ENCODE results near the gene SLC6A7.

Gene SLC6A7

GRCh38 chr5:150172145-150172544 lies 17.7 kb upstream of the SLC6A7 start:
- no peak for TF ChIP-seq CTCF (IDR thresholded peaks at IDR 0.05; ENCODE audit: control extremely low read depth, extremely low read depth, low read depth, missing control alignments)
- no peak for DNase-seq (ENCODE audit: extremely low spot score)
- CTCF ChIA-PET: interaction anchor here (1.2 to 1.8 kb wide), 6 partner anchors 9 to 178 kb away, joined by 3 to 7 read pairs (median 4); no protein-coding TSS in a partner anchor
- POLR2A ChIA-PET: no interaction called here

GRCh38 chr5:150172556-150172955 lies 17.3 kb upstream of the SLC6A7 start:
- DNase-seq (ENCODE audit: extremely low spot score): no peak
- CTCF ChIA-PET: interaction anchor here (1.2 to 1.4 kb wide), 4 partner anchors 18 to 176 kb away, joined by 3 to 4 read pairs (median 4); no protein-coding TSS in a partner anchor
- POLR2A ChIA-PET: no interaction called here
- TF ChIP-seq CTCF (IDR thresholded peaks at IDR 0.05; ENCODE audit: control extremely low read depth, extremely low read depth, low read depth, missing control alignments): no peak

GRCh38 chr5:150173161-150173560 lies 16.7 kb upstream of the SLC6A7 start:
- TF ChIP-seq CTCF (IDR thresholded peaks at IDR 0.05; ENCODE audit: control extremely low read depth, extremely low read depth, low read depth, missing control alignments): no peak
- ChIA-PET POLR2A (no interaction called here), CTCF (interaction anchor here (1.2 to 4.1 kb wide), 7 partner anchors 8 to 176 kb away, joined by 3 to 22 read pairs (median 3); no protein-coding TSS in a partner anchor)
- DNase-seq (ENCODE audit: extremely low spot score): no peak

- TF ChIP-seq CTCF (IDR thresholded peaks at IDR 0.05; ENCODE audit: control extremely low read depth, extremely low read depth, low read depth, missing control alignments): no peak
- ChIA-PET CTCF (interaction anchor here (1.1 to 4.1 kb wide), 8 partner anchors 10 to 177 kb away, joined by 3 to 22 read pairs (median 3); no protein-coding TSS in a partner anchor), POLR2A (no interaction called here)
- DNase-seq (ENCODE audit: extremely low spot score): no peak
Observed at GRCh38 chr5:150174285-150174684, 15.6 kb upstream of the SLC6A7 start.

GRCh38 chr5:150175076-150175475 lies 14.8 kb upstream of the SLC6A7 start:
- POLR2A ChIA-PET: no interaction called here
- CTCF ChIA-PET: interaction anchor here (0.8 to 4.1 kb wide), 17 partner anchors 12 to 176 kb away, joined by 3 to 22 read pairs (median 3); no protein-coding TSS in a partner anchor
- no peak for TF ChIP-seq CTCF (IDR thresholded peaks at IDR 0.05; ENCODE audit: control extremely low read depth, extremely low read depth, low read depth, missing control alignments)

GRCh38 chr5:150175536-150175935 lies 14.3 kb upstream of the SLC6A7 start:
- peak; percentile 59 for DNase-seq (ENCODE audit: extremely low spot score)
- peak; percentile 45 for TF ChIP-seq CTCF (IDR thresholded peaks at IDR 0.05; ENCODE audit: control extremely low read depth, extremely low read depth, low read depth, missing control alignments)
- ChIA-PET POLR2A (no interaction called here), CTCF (interaction anchor here (0.8 to 4.1 kb wide), 18 partner anchors 9 to 176 kb away, joined by 3 to 22 read pairs (median 4); no protein-coding TSS in a partner anchor)

More at GRCh38 chr5:150175076-150175475, 14.8 kb upstream of the SLC6A7 start:
- no peak for DNase-seq (ENCODE audit: extremely low spot score)

Measured in GM10248 (cell line).